Spleen (tissue), 7 donors: Measurements from ENCODE around the gene SIRPB1.

ENCODE experiments used
- POLR2A ChIP-seq, 3 donors: fragments of 450-650 bp; IDR thresholded peaks; one replicate each; pipeline ENCODE4 v1.5.1; 2017; ENCODE audit warnings: antibody characterized with exemption in 3 of 3, mild to moderate bottlenecking in 1 of 3
- TF ChIP-seq, protein P1 (sequence below), 11 experiments: fragments of 200-600 bp in 7 of 11; fragments of 450-650 bp in 4 of 11; sonication (generic) in 4 of 11; IDR thresholded peaks in 8 of 11; conservative IDR thresholded peaks in 3 of 11; 1 replicate in 7 of 11; 2 replicates in 4 of 11; pipeline versions ENCODE4 v1.4.0 to v1.8.0; 2016 to 2021; ENCODE audit warnings: antibody characterized with exemption in 11 of 11, inconsistent platforms in 4 of 11, mild to moderate bottlenecking in 1 of 11
- donor health status: DM: no; HTN: no; CAD: no; lungs with moderate emphysema.
- donor health status: DM: no; HTN: no; CAD: no.
- donor health status: DM: no; HTN: no; CAD: no.

DNA sequence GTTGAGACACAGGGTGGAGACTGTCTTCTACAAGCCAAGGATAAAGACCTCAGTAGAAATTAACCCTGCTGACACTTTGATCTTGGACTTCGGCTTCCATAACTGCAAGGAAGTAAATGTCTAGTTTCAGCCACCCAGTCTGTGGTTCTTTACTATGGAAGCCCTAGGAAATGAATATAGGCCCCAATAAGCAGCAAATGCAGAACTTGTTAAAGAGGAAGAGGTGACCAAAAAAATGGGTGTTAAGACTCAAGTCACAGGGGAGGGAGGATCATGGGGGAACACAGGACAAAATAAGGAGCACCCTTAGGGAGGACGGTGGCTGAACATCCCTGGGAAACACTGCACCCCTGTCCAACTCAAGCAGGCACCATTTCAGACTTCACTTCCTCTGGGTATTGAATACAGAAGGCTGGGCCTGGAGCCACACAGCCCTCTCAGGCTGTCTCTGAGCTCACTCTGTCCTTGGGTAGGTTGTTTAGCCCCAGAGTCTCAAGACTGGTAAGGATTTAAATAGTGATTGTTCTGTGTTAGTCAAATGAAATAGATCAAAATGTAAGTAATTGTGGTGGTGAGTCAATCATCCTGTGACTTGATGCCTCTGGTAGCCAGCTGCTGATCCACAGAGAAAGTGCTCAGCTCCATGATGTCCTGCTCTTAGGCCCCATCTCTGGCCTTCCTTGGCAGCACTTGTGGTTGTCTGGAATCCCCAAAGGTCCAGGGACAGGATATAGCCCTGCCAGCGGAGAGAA lies 31.9 kb downstream of the SIRPB1 start:
- no peak for TF ChIP-seq POLR2A (IDR thresholded peaks at IDR 0.05)
- TF ChIP-seq, protein P1, sequence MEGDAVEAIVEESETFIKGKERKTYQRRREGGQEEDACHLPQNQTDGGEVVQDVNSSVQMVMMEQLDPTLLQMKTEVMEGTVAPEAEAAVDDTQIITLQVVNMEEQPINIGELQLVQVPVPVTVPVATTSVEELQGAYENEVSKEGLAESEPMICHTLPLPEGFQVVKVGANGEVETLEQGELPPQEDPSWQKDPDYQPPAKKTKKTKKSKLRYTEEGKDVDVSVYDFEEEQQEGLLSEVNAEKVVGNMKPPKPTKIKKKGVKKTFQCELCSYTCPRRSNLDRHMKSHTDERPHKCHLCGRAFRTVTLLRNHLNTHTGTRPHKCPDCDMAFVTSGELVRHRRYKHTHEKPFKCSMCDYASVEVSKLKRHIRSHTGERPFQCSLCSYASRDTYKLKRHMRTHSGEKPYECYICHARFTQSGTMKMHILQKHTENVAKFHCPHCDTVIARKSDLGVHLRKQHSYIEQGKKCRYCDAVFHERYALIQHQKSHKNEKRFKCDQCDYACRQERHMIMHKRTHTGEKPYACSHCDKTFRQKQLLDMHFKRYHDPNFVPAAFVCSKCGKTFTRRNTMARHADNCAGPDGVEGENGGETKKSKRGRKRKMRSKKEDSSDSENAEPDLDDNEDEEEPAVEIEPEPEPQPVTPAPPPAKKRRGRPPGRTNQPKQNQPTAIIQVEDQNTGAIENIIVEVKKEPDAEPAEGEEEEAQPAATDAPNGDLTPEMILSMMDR (IDR thresholded peaks at IDR 0.05 in 8 of 11, conservative IDR thresholded peaks at IDR 0.05 in 3 of 11) = no peak
